Fibroblast of villous mesenchyme (primary cell): ENCODE measurements around the gene EDARADD. TPM values are rescaled to one million over a fixed set of nuclear protein-coding genes. Genes with fewer than 3 reads are reported as not detected.

Experiments
- DNase-seq: peaks from one replicate; pipeline ENCODE4 v3.0.0-alpha.2; 2010; ENCODE audit warnings: low read depth
- H3K4me3 ChIP-seq: 2 replicates; pipeline ENCODE4 v1.5.1; 2011; ENCODE audit warnings: low read depth, mild to moderate bottlenecking, low read length
- total RNA-seq: library from RNA; depleted of rRNA; stranded (reverse); fragments of >200 nt; gene quantifications from 2 replicates; pipeline ENCODE4 v1.2.3, GENCODE V29; 2012
- TF ChIP-seq, protein P1 (sequence below): IDR thresholded peaks from 2 replicates; pipeline ENCODE4 v1.5.1; 2012; ENCODE audit warnings: low read depth, mild to moderate bottlenecking, low read length; ENCODE audit not compliant: insufficient read depth

EDARADD gene
- total RNA-seq, 1 donor: 0.43 TPM

DNA sequence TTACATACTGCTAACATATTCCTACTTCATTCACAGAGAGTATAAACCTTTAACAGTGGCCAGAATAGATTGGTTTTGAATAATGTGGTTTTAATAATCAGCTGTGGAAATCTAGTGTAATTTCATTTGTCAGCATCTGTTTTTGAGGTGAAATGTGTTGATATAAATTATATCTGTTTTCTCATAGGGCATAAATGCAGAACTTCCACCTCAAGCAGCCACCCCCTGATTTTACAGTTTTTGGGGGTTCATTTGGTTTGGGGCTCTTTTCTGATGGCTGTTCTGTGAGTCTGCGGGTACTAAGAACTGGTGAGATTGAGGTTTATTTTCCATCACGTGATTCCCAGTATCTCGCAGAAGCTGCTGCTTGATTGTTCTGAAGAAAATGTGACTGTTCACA lies 23.2 kb downstream of the EDARADD start:
- no peak for DNase-seq
- TF ChIP-seq, protein P1, sequence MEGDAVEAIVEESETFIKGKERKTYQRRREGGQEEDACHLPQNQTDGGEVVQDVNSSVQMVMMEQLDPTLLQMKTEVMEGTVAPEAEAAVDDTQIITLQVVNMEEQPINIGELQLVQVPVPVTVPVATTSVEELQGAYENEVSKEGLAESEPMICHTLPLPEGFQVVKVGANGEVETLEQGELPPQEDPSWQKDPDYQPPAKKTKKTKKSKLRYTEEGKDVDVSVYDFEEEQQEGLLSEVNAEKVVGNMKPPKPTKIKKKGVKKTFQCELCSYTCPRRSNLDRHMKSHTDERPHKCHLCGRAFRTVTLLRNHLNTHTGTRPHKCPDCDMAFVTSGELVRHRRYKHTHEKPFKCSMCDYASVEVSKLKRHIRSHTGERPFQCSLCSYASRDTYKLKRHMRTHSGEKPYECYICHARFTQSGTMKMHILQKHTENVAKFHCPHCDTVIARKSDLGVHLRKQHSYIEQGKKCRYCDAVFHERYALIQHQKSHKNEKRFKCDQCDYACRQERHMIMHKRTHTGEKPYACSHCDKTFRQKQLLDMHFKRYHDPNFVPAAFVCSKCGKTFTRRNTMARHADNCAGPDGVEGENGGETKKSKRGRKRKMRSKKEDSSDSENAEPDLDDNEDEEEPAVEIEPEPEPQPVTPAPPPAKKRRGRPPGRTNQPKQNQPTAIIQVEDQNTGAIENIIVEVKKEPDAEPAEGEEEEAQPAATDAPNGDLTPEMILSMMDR: no peak
- no peak overlapping the region for H3K4me3 ChIP-seq

DNA sequence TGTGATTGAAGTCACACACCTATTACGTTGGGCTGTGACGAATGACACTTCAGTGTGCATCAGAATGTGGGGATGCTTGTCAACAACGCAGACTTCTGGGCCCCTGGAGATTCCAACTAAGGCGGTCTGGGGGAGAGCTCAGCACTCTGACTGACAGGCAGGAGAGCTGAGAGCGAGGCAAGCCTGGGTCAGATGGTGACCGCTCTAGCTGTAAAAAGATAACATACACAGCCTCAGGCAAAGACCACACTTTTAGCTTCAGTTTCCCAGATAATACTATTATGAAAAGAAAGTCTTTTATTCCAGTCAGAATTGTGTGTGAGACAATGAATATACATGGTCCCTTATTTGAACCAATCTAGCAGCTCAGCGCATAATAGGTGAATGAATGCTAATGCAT lies 25.4 kb downstream of the EDARADD start:
- no peak for DNase-seq
- H3K4me3 ChIP-seq: no peak overlapping the region
- TF ChIP-seq, protein P1: no peak

DNA sequence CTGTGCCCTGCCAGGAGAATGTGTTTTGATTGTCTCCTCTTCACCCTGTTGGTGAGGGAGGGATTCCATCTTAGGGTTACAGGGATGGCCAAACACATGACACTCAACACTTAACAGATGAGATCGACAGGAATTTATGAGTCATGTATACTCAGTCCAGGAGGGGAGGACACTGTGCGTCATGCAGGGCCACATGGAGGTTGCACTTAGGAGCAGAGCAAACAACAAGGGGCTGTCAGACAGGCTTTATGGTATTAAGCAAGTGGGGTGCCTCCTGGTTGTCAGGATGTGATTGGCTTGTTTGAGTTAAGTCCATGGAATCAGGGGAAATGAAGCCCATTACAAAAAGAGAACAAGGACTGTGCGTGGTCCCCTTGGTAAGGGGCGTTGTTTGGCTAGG lies 26.9 kb downstream of the EDARADD start:
- peak; percentile 55 for DNase-seq
- TF ChIP-seq, protein P1: no peak
- H3K4me3 ChIP-seq: no peak overlapping the region

DNA sequence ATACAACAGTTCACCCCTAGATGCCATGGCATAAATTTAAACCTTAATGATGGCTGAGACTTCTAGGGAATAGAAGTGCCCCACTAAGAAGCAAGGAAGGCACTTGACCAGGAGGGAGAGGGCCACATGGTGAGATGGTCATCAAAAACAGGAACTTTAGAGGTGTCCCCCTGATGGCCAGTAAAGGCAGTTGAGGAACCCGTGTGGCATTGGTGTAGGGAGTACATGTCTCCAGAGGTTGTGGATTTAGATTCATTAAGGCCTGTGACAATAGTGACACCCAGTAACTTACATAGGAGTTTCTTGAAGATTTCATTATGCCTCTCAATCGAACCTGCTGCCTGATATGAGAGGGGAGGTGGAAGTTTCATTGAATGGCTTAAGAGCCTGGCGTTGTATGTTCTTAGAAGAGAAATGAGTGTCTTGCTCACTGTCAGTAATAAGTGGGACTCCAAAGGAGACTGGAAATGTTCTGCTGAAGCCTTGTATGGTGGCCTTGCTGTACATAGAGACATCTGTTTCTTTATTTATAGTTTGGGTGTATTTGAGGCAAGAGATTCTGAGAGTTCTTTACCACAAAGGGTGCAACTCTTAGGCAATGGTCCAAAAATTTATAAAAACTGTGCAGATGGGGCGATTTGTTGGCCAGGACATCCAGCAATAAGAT lies 27.9 kb downstream of the EDARADD start:
- no peak overlapping the region for H3K4me3 ChIP-seq
- TF ChIP-seq, protein P1: no peak

DNA sequence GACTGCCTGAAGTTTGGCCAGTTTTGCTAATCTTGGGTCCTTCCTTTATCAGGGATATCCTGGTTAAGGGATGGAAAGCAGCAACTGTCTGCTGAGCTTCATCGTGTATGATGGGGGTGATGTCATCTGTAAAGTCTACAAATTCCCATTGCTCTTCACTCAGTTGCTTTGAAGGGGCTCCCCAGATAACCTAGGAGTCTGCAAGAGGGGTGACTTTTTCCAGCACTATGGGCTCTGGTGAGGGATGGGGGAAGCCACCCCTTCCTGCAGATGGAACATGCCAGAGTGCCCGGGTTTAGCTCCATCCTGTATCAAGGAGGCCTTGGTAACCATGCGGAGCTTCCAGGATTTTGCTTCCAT lies 28.4 kb downstream of the EDARADD start:
- H3K4me3 ChIP-seq: no peak overlapping the region
- TF ChIP-seq, protein P1: no peak
- DNase-seq: no peak

More for the DNA sequence above, 27.9 kb downstream of the EDARADD start:
- no peak for DNase-seq

DNA sequence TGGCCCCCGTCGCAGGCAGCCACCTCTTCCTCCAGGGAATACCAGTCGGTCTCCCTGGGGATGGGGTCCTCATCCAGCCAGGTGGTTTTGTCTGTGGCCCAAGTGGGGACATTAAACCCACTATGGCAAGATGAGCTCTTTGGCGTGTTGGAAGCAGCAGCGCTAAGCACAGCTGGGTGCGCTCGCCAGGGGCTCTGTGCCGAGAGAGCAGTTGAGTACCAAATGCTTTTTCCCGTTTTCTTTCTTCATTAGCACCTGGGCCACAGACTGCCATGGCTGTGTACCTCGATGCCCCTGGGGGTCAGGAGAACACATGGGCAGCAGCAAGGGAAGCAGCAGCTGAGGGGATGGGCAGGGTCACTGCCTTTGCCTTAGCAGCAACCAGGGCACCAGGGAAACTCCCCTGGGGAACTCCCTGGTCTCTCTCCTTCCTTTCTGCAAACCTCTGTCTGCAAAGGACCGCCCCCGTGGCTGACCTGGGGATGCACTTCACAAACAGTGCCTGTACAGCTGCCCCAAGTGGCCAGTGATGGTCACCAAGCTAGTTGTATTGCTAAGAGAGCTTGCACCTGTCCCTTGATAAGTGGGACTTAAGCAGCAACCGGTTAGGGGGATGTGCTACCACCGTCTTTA lies 31.1 kb downstream of the EDARADD start:
- no peak for DNase-seq
- TF ChIP-seq, protein P1: no peak
- no peak overlapping the region for H3K4me3 ChIP-seq
